ENCODE measurements around the gene ZSCAN22. TPM values are rescaled to one million over a fixed set of nuclear protein-coding genes. Genes with fewer than 3 reads are reported as not detected.

The ZSCAN22 gene
- total RNA-seq, 2 donors from 2014 or later: 3.8 TPM

GRCh38 chr19:58351558-58351878, 24.7 kb downstream of the ZSCAN22 start:
- H3K9me3 ChIP-seq (ENCODE audit: control insufficient read depth, low read length): no peaks in the 10 kb centered on the region
- 92 to 94% methylated on average over 6 to 9 of the region's 9 CpGs for WGBS, 2 experiments (ENCODE audit: insufficient coverage in 1 of 2, insufficient read length in 1 of 2)
- Mint-ChIP-seq H3K27me3 (ENCODE audit: insufficient read depth) (peaks cover 54% of the 10 kb centered on the region), H3K36me3 (ENCODE audit: low read depth) (no peaks in the 10 kb centered on the region), H3K9me3 (no peaks in the 10 kb centered on the region), H3K27ac (no peak overlapping the region), H3K4me1 (no peaks in the 10 kb centered on the region), H3K4me3 (no peak overlapping the region)
- H3K27me3 ChIP-seq (ENCODE audit: control insufficient read depth, insufficient read depth, low read length, poor library complexity, severe bottlenecking): peaks cover 7% of the 10 kb centered on the region
- no peak overlapping the region for H3K27ac ChIP-seq (ENCODE audit: low read depth, low read length)
- no peaks in the 10 kb centered on the region for H3K4me1 ChIP-seq (ENCODE audit: control insufficient read depth, insufficient read depth, low read length)
- no peaks in the 10 kb centered on the region for H3K36me3 ChIP-seq (ENCODE audit: control insufficient read depth, insufficient read depth, low read length)
- no peak overlapping the region for H3K4me3 ChIP-seq (ENCODE audit: low read length)
- no peak for DNase-seq
- no peak for TF ChIP-seq CTCF (conservative IDR thresholded peaks at IDR 0.05)
- no peak overlapping the region for H3K9ac ChIP-seq (ENCODE audit: extremely low read depth, low read length, poor library complexity, severe bottlenecking)

GRCh38 chr19:58351990-58352755, 25.4 kb downstream of the ZSCAN22 start:
- H3K27me3 Mint-ChIP-seq (ENCODE audit: insufficient read depth): peaks cover 51% of the 10 kb centered on the region
- H3K4me1 Mint-ChIP-seq: no peaks in the 10 kb centered on the region
- no peak overlapping the region for H3K4me3 Mint-ChIP-seq
- Histone ChIP-seq H3K4me3 (ENCODE audit: low read length) (no peak overlapping the region), H3K9me3 (ENCODE audit: control insufficient read depth, low read length) (no peaks in the 10 kb centered on the region), H3K27me3 (ENCODE audit: control insufficient read depth, insufficient read depth, low read length, poor library complexity, severe bottlenecking) (peaks cover under 1% of the 10 kb centered on the region), H3K27ac (ENCODE audit: low read depth, low read length) (no peak overlapping the region), H3K9ac (ENCODE audit: extremely low read depth, low read length, poor library complexity, severe bottlenecking) (no peak overlapping the region), H3K36me3 (ENCODE audit: control insufficient read depth, insufficient read depth, low read length) (no peaks in the 10 kb centered on the region), H3K4me1 (ENCODE audit: control insufficient read depth, insufficient read depth, low read length) (no peaks in the 10 kb centered on the region)
- no peak for DNase-seq
- 85 to 89% methylated on average over 16 to 21 of the region's 23 CpGs for WGBS, 2 experiments (ENCODE audit: insufficient coverage in 1 of 2, insufficient read length in 1 of 2)
- H3K36me3 Mint-ChIP-seq (ENCODE audit: low read depth): no peaks in the 10 kb centered on the region
- no peak overlapping the region for H3K27ac Mint-ChIP-seq
- no peak for TF ChIP-seq CTCF (conservative IDR thresholded peaks at IDR 0.05)
- H3K9me3 Mint-ChIP-seq: no peaks in the 10 kb centered on the region

GRCh38 chr19:58352760-58353671, 26.2 kb downstream of the ZSCAN22 start, which contains the start of gene A1BG:
TSS of gene A1BG (minus strand) at chr19:58353492. CDS start at chr19:58353437, 55 bp downstream.
- Mint-ChIP-seq H3K4me3 (no peak within 1 kb of the TSS), H3K27me3 (ENCODE audit: insufficient read depth) (peaks cover 46% of the 10 kb centered on the region), H3K9me3 (no peaks in the 10 kb centered on the region), H3K4me1 (no peaks in the 10 kb centered on the region), H3K36me3 (ENCODE audit: low read depth) (no peaks in the 10 kb centered on the region), H3K27ac (no peak within 1 kb of the TSS)
- H3K36me3 ChIP-seq (ENCODE audit: control insufficient read depth, insufficient read depth, low read length): no peaks in the 10 kb centered on the region
- no peaks in the 10 kb centered on the region for H3K27me3 ChIP-seq (ENCODE audit: control insufficient read depth, insufficient read depth, low read length, poor library complexity, severe bottlenecking)
- WGBS, 2 experiments (ENCODE audit: insufficient coverage in 1 of 2, insufficient read length in 1 of 2): 91 to 94% methylated on average over 7 to 26 of the region's 26 CpGs
- TF ChIP-seq CTCF (conservative IDR thresholded peaks at IDR 0.05): no peak
- H3K4me1 ChIP-seq (ENCODE audit: control insufficient read depth, insufficient read depth, low read length): no peaks in the 10 kb centered on the region
- H3K27ac ChIP-seq (ENCODE audit: low read depth, low read length): no peak within 1 kb of the TSS
- no peak for DNase-seq
- H3K4me3 ChIP-seq (ENCODE audit: low read length): no peak within 1 kb of the TSS
- H3K9me3 ChIP-seq (ENCODE audit: control insufficient read depth, low read length): no peaks in the 10 kb centered on the region
- H3K9ac ChIP-seq (ENCODE audit: extremely low read depth, low read length, poor library complexity, severe bottlenecking): no peak within 1 kb of the TSS

Measured in endodermal cell (in vitro differentiated cells).